Ishikawa (cell line): Measurements from ENCODE around the gene SPRED2.

Experiments used
- CEBPB ChIP-seq: IDR thresholded peaks from 2 replicates; pipeline ENCODE4 v1.6.1; 2012
- CREB1 ChIP-seq: IDR thresholded peaks from 2 replicates; pipeline ENCODE4 v1.6.1; 2012; ENCODE audit warnings: low read depth
- EGR1 ChIP-seq: IDR thresholded peaks from 2 replicates; pipeline ENCODE4 v1.6.1; 2012
- EP300 ChIP-seq: IDR thresholded peaks from 2 replicates; pipeline ENCODE4 v1.6.1; 2012; ENCODE audit warnings: borderline replicate concordance
- FOXM1 ChIP-seq: IDR thresholded peaks from 2 replicates; pipeline ENCODE4 v1.6.1; 2012; ENCODE audit warnings: low read depth, borderline replicate concordance
- NFIC ChIP-seq: IDR thresholded peaks from 2 replicates; pipeline ENCODE4 v1.6.1; 2012
- RAD21 ChIP-seq: IDR thresholded peaks from 2 replicates; pipeline ENCODE4 v1.6.1; 2012; ENCODE audit warnings: low read depth
- TAF1 ChIP-seq: IDR thresholded peaks from 2 replicates; pipeline ENCODE4 v1.6.1; 2012; ENCODE audit warnings: low read depth, mild to moderate bottlenecking
- TEAD4 ChIP-seq: IDR thresholded peaks from 2 replicates; pipeline ENCODE4 v1.6.1; 2012
- YY1 ChIP-seq: IDR thresholded peaks from 2 replicates; pipeline ENCODE4 v1.6.1; 2012; ENCODE audit warnings: low read depth
- ZBTB7A ChIP-seq: IDR thresholded peaks from 2 replicates; pipeline ENCODE4 v1.6.1; 2012; ENCODE audit warnings: low read depth
- TF ChIP-seq, protein P1 (sequence below): IDR thresholded peaks from 2 replicates; pipeline ENCODE4 v1.6.1; 2012
- TF ChIP-seq, protein P2 (sequence below): IDR thresholded peaks from 2 replicates; pipeline ENCODE4 v1.6.1; 2012

DNA sequence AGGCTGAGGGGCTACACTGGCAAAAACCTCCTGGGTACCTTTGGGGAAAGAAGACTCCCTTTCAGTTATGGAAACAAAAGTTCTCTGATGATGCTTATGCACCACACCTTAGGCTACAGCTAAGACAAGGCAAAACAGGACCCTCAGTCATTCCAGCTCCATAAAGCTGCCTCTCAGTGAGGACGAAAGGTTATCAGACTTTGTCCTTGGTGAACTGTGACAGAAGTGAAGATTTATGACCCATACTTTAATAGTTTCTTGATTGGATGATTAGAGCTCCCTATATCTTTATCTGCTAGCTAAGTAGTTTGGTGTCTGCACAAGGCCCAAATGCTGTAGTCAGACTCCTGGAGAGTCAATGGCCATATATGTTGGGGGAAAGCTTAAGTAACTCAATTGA lies 40.6 kb upstream of the SPRED2 start:
- TF ChIP-seq, protein P1, sequence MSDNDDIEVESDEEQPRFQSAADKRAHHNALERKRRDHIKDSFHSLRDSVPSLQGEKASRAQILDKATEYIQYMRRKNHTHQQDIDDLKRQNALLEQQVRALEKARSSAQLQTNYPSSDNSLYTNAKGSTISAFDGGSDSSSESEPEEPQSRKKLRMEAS = no peak
- TF ChIP-seq YY1 (no peak), RAD21 (no peak), EP300 (no peak), CEBPB (no peak), FOXM1 (no peak), CREB1 (no peak), ZBTB7A (no peak), EGR1 (no peak), TEAD4 (no peak), NFIC (no peak), TAF1 (no peak)
- TF ChIP-seq, protein P2, sequence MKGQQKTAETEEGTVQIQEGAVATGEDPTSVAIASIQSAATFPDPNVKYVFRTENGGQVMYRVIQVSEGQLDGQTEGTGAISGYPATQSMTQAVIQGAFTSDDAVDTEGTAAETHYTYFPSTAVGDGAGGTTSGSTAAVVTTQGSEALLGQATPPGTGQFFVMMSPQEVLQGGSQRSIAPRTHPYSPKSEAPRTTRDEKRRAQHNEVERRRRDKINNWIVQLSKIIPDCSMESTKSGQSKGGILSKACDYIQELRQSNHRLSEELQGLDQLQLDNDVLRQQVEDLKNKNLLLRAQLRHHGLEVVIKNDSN = no peak
